Trophoblast cell (in vitro differentiated cells and primary cell): ENCODE results near the gene STK17A.

Experiments used
- DNase-seq, 2 donors: peaks; one replicate each; pipeline ENCODE4 v3.0.0-alpha.2; 2016
- H2AFZ ChIP-seq: 2 replicates; pipeline ENCODE4 v1.6.1; 2013; ENCODE audit warnings: low read length, moderate library complexity, mild to moderate bottlenecking; ENCODE audit not compliant: insufficient read depth, poor library complexity
- H2AK5ac ChIP-seq: 2 replicates; pipeline ENCODE4 v1.6.1; 2013; ENCODE audit warnings: mild to moderate bottlenecking, low read length
- H2BK120ac ChIP-seq: 2 replicates; pipeline ENCODE4 v1.6.1; 2013; ENCODE audit warnings: low read length, mild to moderate bottlenecking, moderate library complexity; ENCODE audit not compliant: insufficient read depth, poor library complexity
- H2BK12ac ChIP-seq: 2 replicates; pipeline ENCODE4 v1.6.1; 2013; ENCODE audit warnings: mild to moderate bottlenecking, low read length, moderate library complexity
- H2BK5ac ChIP-seq: 2 replicates; pipeline ENCODE4 v1.6.1; 2013; ENCODE audit warnings: low read length, low read depth, moderate library complexity, mild to moderate bottlenecking; ENCODE audit not compliant: poor library complexity
- H3K14ac ChIP-seq: 2 replicates; pipeline ENCODE4 v1.6.1; 2013; ENCODE audit warnings: mild to moderate bottlenecking, low read length
- H3K18ac ChIP-seq: 2 replicates; pipeline ENCODE4 v1.6.1; 2013; ENCODE audit warnings: mild to moderate bottlenecking, low read length
- H3K23ac ChIP-seq: 2 replicates; pipeline ENCODE4 v1.6.1; 2013; ENCODE audit warnings: low read length
- H3K27ac ChIP-seq: 2 replicates; pipeline ENCODE4 v1.5.1; 2013; ENCODE audit warnings: low read depth, mild to moderate bottlenecking, inconsistent platforms, low read length, moderate library complexity
- H3K27me3 ChIP-seq: 2 replicates; pipeline ENCODE4 v1.6.1; 2013; ENCODE audit warnings: inconsistent platforms, mild to moderate bottlenecking, low read length, moderate library complexity; ENCODE audit not compliant: insufficient read depth
- H3K36me3 ChIP-seq, 2 experiments: 1 replicate in 1 of 2; 2 replicates in 1 of 2; pipeline ENCODE4 v1.6.1; 2013; ENCODE audit warnings: low read length in 2 of 2, mild to moderate bottlenecking in 2 of 2, moderate library complexity in 1 of 2; ENCODE audit not compliant: insufficient read depth in 2 of 2, control insufficient read depth in 1 of 2
- H3K4ac ChIP-seq: 2 replicates; pipeline ENCODE4 v1.6.1; 2013; ENCODE audit warnings: low read depth, mild to moderate bottlenecking, low read length, moderate library complexity
- H3K4me1 ChIP-seq, 2 experiments: 1 replicate in 1 of 2; 2 replicates in 1 of 2; pipeline ENCODE4 v1.6.1; 2013; ENCODE audit warnings: low read length in 2 of 2, mild to moderate bottlenecking in 2 of 2, moderate library complexity in 1 of 2; ENCODE audit not compliant: insufficient read depth in 2 of 2, control insufficient read depth in 1 of 2
- H3K4me2 ChIP-seq: 2 replicates; pipeline ENCODE4 v1.6.1; 2013; ENCODE audit warnings: inconsistent platforms, mild to moderate bottlenecking, low read length, moderate library complexity
- H3K4me3 ChIP-seq: 2 replicates; pipeline ENCODE4 v1.5.1; 2013; ENCODE audit warnings: mild to moderate bottlenecking, low read depth, low read length, inconsistent platforms
- H3K79me1 ChIP-seq: one replicate; pipeline ENCODE4 v1.6.1; 2013; ENCODE audit warnings: low read length
- H3K79me2 ChIP-seq: 2 replicates; pipeline ENCODE4 v1.6.1; 2013; ENCODE audit warnings: low read length, mild to moderate bottlenecking; ENCODE audit not compliant: control insufficient read depth, insufficient read depth, poor library complexity
- H3K9ac ChIP-seq: 2 replicates; pipeline ENCODE4 v1.6.1; 2013; ENCODE audit warnings: mild to moderate bottlenecking, low read length
- H3K9me3 ChIP-seq: 2 replicates; pipeline ENCODE4 v1.6.1; 2013; ENCODE audit warnings: low read depth, mild to moderate bottlenecking, control low read depth, inconsistent platforms, low read length; ENCODE audit not compliant: insufficient read depth
- H4K12ac ChIP-seq: 2 replicates; pipeline ENCODE4 v1.6.1; 2013; ENCODE audit warnings: low read depth, mild to moderate bottlenecking, low read length, moderate library complexity
- H4K8ac ChIP-seq: 2 replicates; pipeline ENCODE4 v1.6.1; 2013; ENCODE audit warnings: low read depth, mild to moderate bottlenecking, low read length, moderate library complexity
- H4K91ac ChIP-seq: one replicate; pipeline ENCODE4 v1.6.1; 2013; ENCODE audit warnings: low read depth, mild to moderate bottlenecking, low read length, moderate library complexity
- WGBS: extraction: QIAGEN DNeasy Blood & Tissue Kit; methylation state at CpG from one replicate; pipeline ENCODE4 v1.1.7; 2013; ENCODE audit warnings: missing lambda C conversion rate; ENCODE audit not compliant: insufficient read length, insufficient coverage; ENCODE audit errors: extremely low coverage; 5-methylcytosine and 5-hydroxymethylcytosine counted together

STK17A gene

GRCh38 chr7:43616977-43617376 lies 34.1 kb downstream of the STK17A start:
- WGBS = no CpG with 5 or more reads among the region's 4 CpGs
- Histone ChIP-seq H2AK5ac (no peak overlapping the region), H3K4me1 (peaks cover 2 to 5% of the 10 kb centered on the region in 2 experiments)

GRCh38 chr7:43618073-43618472 lies 35.2 kb downstream of the STK17A start:
- Histone ChIP-seq H3K4me1 (peaks cover 2 to 5% of the 10 kb centered on the region in 2 experiments), H3K18ac (no peak overlapping the region), H3K14ac (no peak overlapping the region), H3K9ac (no peak overlapping the region), H4K8ac (no peak overlapping the region), H2BK120ac (no peak overlapping the region), H3K27me3 (no peaks in the 10 kb centered on the region), H2AFZ (no peak overlapping the region), H3K23ac (no peak overlapping the region), H3K79me2 (no peaks in the 10 kb centered on the region), H3K4me2 (no peak overlapping the region), H3K27ac (no peak overlapping the region), H3K9me3 (no peaks in the 10 kb centered on the region), H2BK12ac (no peak overlapping the region), H2BK5ac (no peak overlapping the region), H3K4me3 (no peak overlapping the region), H4K12ac (no peak overlapping the region), H3K36me3 (peaks cover 2% of the 10 kb centered on the region in 2 experiments), H2AK5ac (no peak overlapping the region), H3K4ac (no peak overlapping the region), H4K91ac (no peak overlapping the region), H3K79me1 (no peaks in the 10 kb centered on the region)
- DNase-seq = no peak
- no CpG with 5 or more reads among the region's 4 CpGs for WGBS

More at GRCh38 chr7:43616977-43617376, 34.1 kb downstream of the STK17A start:
- no peak overlapping the region for H3K4me2 ChIP-seq
- H3K4me3 ChIP-seq = no peak overlapping the region
- H2BK5ac ChIP-seq = no peak overlapping the region
- H3K18ac ChIP-seq = no peak overlapping the region
- no peaks in the 10 kb centered on the region for H3K79me1 ChIP-seq
- H3K9me3 ChIP-seq = no peaks in the 10 kb centered on the region
- H3K79me2 ChIP-seq = no peaks in the 10 kb centered on the region
- no peaks in the 10 kb centered on the region for H3K27me3 ChIP-seq
- H2BK120ac ChIP-seq = no peak overlapping the region
- no peak overlapping the region for H3K23ac ChIP-seq
- no peak overlapping the region for H4K91ac ChIP-seq
- peaks cover 2% of the 10 kb centered on the region in 2 experiments for H3K36me3 ChIP-seq
- H2BK12ac ChIP-seq = no peak overlapping the region
- no peak overlapping the region for H4K12ac ChIP-seq
- no peak for DNase-seq
- H3K27ac ChIP-seq = no peak overlapping the region
- no peak overlapping the region for H2AFZ ChIP-seq
- no peak overlapping the region for H3K14ac ChIP-seq
- H4K8ac ChIP-seq = no peak overlapping the region
- no peak overlapping the region for H3K9ac ChIP-seq
- no peak overlapping the region for H3K4ac ChIP-seq

- Histone ChIP-seq H3K18ac (no peak overlapping the region), H3K14ac (no peak overlapping the region), H3K27ac (no peak overlapping the region), H3K4me1 (peaks cover 2 to 5% of the 10 kb centered on the region in 2 experiments), H3K9ac (no peak overlapping the region), H3K27me3 (no peaks in the 10 kb centered on the region), H3K9me3 (no peaks in the 10 kb centered on the region), H2BK120ac (no peak overlapping the region), H4K8ac (no peak overlapping the region), H3K36me3 (peaks cover 2% of the 10 kb centered on the region in 2 experiments), H3K79me1 (no peaks in the 10 kb centered on the region), H3K4me3 (no peak overlapping the region), H2BK5ac (no peak overlapping the region), H3K4ac (no peak overlapping the region), H3K4me2 (no peak overlapping the region), H2AFZ (no peak overlapping the region), H3K79me2 (no peaks in the 10 kb centered on the region), H3K23ac (no peak overlapping the region), H4K91ac (no peak overlapping the region), H2BK12ac (no peak overlapping the region), H2AK5ac (no peak overlapping the region), H4K12ac (no peak overlapping the region)
- no CpG with 5 or more reads among the region's 4 CpGs for WGBS
- DNase-seq = no peak
Observed at GRCh38 chr7:43619213-43620012, 36.5 kb downstream of the STK17A start.

- H2BK120ac ChIP-seq = no peak overlapping the region
- H2AFZ ChIP-seq = no peak overlapping the region
- H3K4ac ChIP-seq = no peak overlapping the region
- no peak overlapping the region for H3K18ac ChIP-seq
- H4K12ac ChIP-seq = no peak overlapping the region
- H2BK5ac ChIP-seq = no peak overlapping the region
- no peaks in the 10 kb centered on the region for H3K9me3 ChIP-seq
- H2BK12ac ChIP-seq = no peak overlapping the region
- H3K4me3 ChIP-seq = no peak overlapping the region
- H3K9ac ChIP-seq = no peak overlapping the region
- H3K36me3 ChIP-seq = peaks cover 2% of the 10 kb centered on the region in 2 experiments
- H3K14ac ChIP-seq = no peak overlapping the region
- no peak overlapping the region for H3K4me2 ChIP-seq
- WGBS = 100% methylated on average over 1 of the region's 5 CpGs
- no peak overlapping the region for H3K27ac ChIP-seq
- H3K79me2 ChIP-seq = no peaks in the 10 kb centered on the region
- no peak overlapping the region for H4K91ac ChIP-seq
- no peak overlapping the region for H4K8ac ChIP-seq
- no peaks in the 10 kb centered on the region for H3K27me3 ChIP-seq
- H3K4me1 ChIP-seq = peaks cover 2 to 3% of the 10 kb centered on the region in 2 experiments
- no peak overlapping the region for H3K23ac ChIP-seq
- H2AK5ac ChIP-seq = no peak overlapping the region
- DNase-seq = no peak
- no peaks in the 10 kb centered on the region for H3K79me1 ChIP-seq
Observed at GRCh38 chr7:43621729-43622448, 39.0 kb downstream of the STK17A start.
